GM23338 (cell line): ENCODE measurements around the gene EID2B. TPM values are rescaled to one million over a fixed set of nuclear protein-coding genes. Genes with fewer than 3 reads are reported as not detected.
A peak's percentile ranks its signal among the peaks of the same experiment; 100 is the strongest.

Source experiments
- ATAC-seq: fragments of 200-7000 bp; cut with Tn5 transposase; 3 replicates; pipeline ENCODE4 v1.9.1; 2020
- DNase-seq: peaks from one replicate; pipeline ENCODE4 v3.0.0-alpha.2; 2015; ENCODE audit warnings: low spot score
- H2AFZ ChIP-seq: fragments of 200-600 bp; sonication (generic); 2 replicates; pipeline ENCODE4 v1.8.0; 2016; ENCODE audit warnings: antibody characterized with exemption, mild to moderate bottlenecking, moderate library complexity
- H3F3A ChIP-seq: fragments of 200-600 bp; sonication (generic); replicated peaks from 2 replicates; pipeline ENCODE4 v1.8.0; 2017; ENCODE audit warnings: antibody characterized with exemption, mixed run types, low read depth
- H3K27ac ChIP-seq: fragments of 200-600 bp; sonication (generic); 2 replicates; pipeline ENCODE4 v1.6.1; 2016; ENCODE audit warnings: low read depth
- H3K27me3 ChIP-seq: fragments of 200-600 bp; sonication (generic); 2 replicates; pipeline ENCODE4 v1.8.0; 2016; ENCODE audit warnings: mild to moderate bottlenecking, mixed run types, moderate library complexity; ENCODE audit not compliant: insufficient read depth
- H3K36me3 ChIP-seq: fragments of 200-600 bp; sonication (generic); 2 replicates; pipeline ENCODE4 v1.8.0; 2016; ENCODE audit warnings: mild to moderate bottlenecking; ENCODE audit not compliant: insufficient read depth
- H3K4me1 ChIP-seq: fragments of 200-600 bp; sonication (generic); 2 replicates; pipeline ENCODE4 v1.8.0; 2016; ENCODE audit warnings: mild to moderate bottlenecking, moderate library complexity; ENCODE audit not compliant: insufficient read depth
- H3K4me2 ChIP-seq: fragments of 200-600 bp; sonication (generic); 2 replicates; pipeline ENCODE4 v1.7.1; 2017; ENCODE audit warnings: mixed run types
- H3K4me3 ChIP-seq: fragments of 200-600 bp; sonication (generic); 2 replicates; pipeline ENCODE4 v1.6.1; 2016; ENCODE audit warnings: mixed run types
- H3K79me2 ChIP-seq: fragments of 200-600 bp; sonication (generic); replicated peaks from 2 replicates; pipeline ENCODE4 v1.8.0; 2017; ENCODE audit warnings: mild to moderate bottlenecking; ENCODE audit not compliant: insufficient read depth
- H3K9me2 ChIP-seq: fragments of 200-600 bp; sonication (generic); 2 replicates; pipeline ENCODE4 v1.8.0; 2017; ENCODE audit not compliant: insufficient read depth
- H4K20me1 ChIP-seq: fragments of 200-600 bp; sonication (generic); replicated peaks from 2 replicates; pipeline ENCODE4 v1.8.0; 2017; ENCODE audit warnings: mild to moderate bottlenecking; ENCODE audit not compliant: insufficient read depth
- H3K27ac Mint-ChIP-seq: 2 replicates; pipeline ENCODE4 v1.8.0; 2020; ENCODE audit warnings: inconsistent platforms, mild to moderate bottlenecking, moderate library complexity, mixed read lengths
- H3K27me3 Mint-ChIP-seq: 3 replicates; pipeline ENCODE4 v1.8.0; 2022; ENCODE audit warnings: low read depth, mild to moderate bottlenecking, moderate library complexity, mixed read lengths, inconsistent platforms; ENCODE audit not compliant: insufficient read depth, poor library complexity
- H3K36me3 Mint-ChIP-seq: 3 replicates; pipeline ENCODE4 v1.8.0; 2021; ENCODE audit warnings: low read depth, mild to moderate bottlenecking, inconsistent platforms, moderate library complexity, mixed read lengths
- H3K4me1 Mint-ChIP-seq: 3 replicates; pipeline ENCODE4 v1.8.0; 2020; ENCODE audit warnings: mild to moderate bottlenecking, inconsistent platforms, mixed read lengths
- H3K4me3 Mint-ChIP-seq: 3 replicates; pipeline ENCODE4 v1.8.0; 2021; ENCODE audit warnings: moderate library complexity, mild to moderate bottlenecking, inconsistent platforms, mixed read lengths
- H3K9me3 Mint-ChIP-seq: 3 replicates; pipeline ENCODE4 v1.8.0; 2020; ENCODE audit warnings: moderate library complexity, mild to moderate bottlenecking, inconsistent platforms, mixed read lengths
- CREB1 ChIP-seq: fragments of 250-450 bp; sonication (Bioruptor Pico); IDR thresholded peaks from 2 replicates; pipeline ENCODE4 v1.5.0; 2020; ENCODE audit warnings: low read depth, mild to moderate bottlenecking, moderate library complexity
- ETS1 ChIP-seq: IDR thresholded peaks from 2 replicates; pipeline ENCODE4 v1.6.1; 2016; ENCODE audit warnings: antibody characterized with exemption
- EZH2 ChIP-seq: fragments of 200-600 bp; sonication (generic); IDR thresholded peaks from one replicate; pipeline ENCODE4 v1.8.0; 2017; ENCODE audit warnings: antibody characterized with exemption, mild to moderate bottlenecking, low read depth; ENCODE audit not compliant: unreplicated experiment
- EZH2phosphoT487 ChIP-seq: fragments of 200-600 bp; sonication (generic); IDR thresholded peaks from one replicate; pipeline ENCODE4 v1.8.1; 2018; ENCODE audit warnings: antibody characterized with exemption; ENCODE audit not compliant: unreplicated experiment
- NANOG ChIP-seq: IDR thresholded peaks from 2 replicates; pipeline ENCODE4 v1.6.1; 2016; ENCODE audit warnings: antibody characterized with exemption, borderline replicate concordance
- POLR2AphosphoS5 ChIP-seq: IDR thresholded peaks from 2 replicates; pipeline ENCODE4 v1.6.1; 2016; ENCODE audit warnings: antibody characterized with exemption, low read depth
- REST ChIP-seq: IDR thresholded peaks from one replicate; pipeline ENCODE4 v1.6.1; 2018; ENCODE audit warnings: antibody characterized with exemption; ENCODE audit not compliant: unreplicated experiment
- STAT1 ChIP-seq: IDR thresholded peaks from one replicate; pipeline ENCODE4 v1.6.1; 2016; ENCODE audit warnings: antibody characterized with exemption; ENCODE audit not compliant: unreplicated experiment
- ZNF114 ChIP-seq: fragments of 250-450 bp; sonication (Bioruptor Pico); IDR thresholded peaks from 2 replicates; pipeline ENCODE4 v1.5.0; 2020; ENCODE audit warnings: mild to moderate bottlenecking, moderate library complexity
- ZNF331 ChIP-seq: fragments of 250-450 bp; sonication (Bioruptor Pico); IDR thresholded peaks from 2 replicates; pipeline ENCODE4 v1.5.0; 2020; ENCODE audit warnings: low read depth, mild to moderate bottlenecking, moderate library complexity
- ZNF462 ChIP-seq: fragments of 250-450 bp; sonication (Bioruptor Pico); IDR thresholded peaks from 2 replicates; pipeline ENCODE4 v1.5.0; 2020; ENCODE audit warnings: mild to moderate bottlenecking, moderate library complexity
- polyA plus RNA-seq: library from polyadenylated mRNA; unstranded; fragments of >200 nt; fragmentation: Nextera tagmentation; extraction: Ambion mirVana; gene quantifications from 2 replicates; pipeline ENCODE4 v1.2.1, GENCODE V29; 2016
- total RNA-seq: library from RNA; depleted of rRNA; stranded (reverse); fragments of >200 nt; shearing (Covaris generic); gene quantifications from 2 replicates; pipeline ENCODE4 v1.2.3, GENCODE V29; 2014

EID2B gene
- total and polyA plus RNA-seq, 2 experiments from 2014 or later: 2.5 to 4.6 TPM

- Histone ChIP-seq H3F3A (peaks cover 20% of the 10 kb centered on the region; the same call in 1 of the 2 replicates), H3K36me3 (no peaks in the 10 kb centered on the region), H3K9me2 (0 out of 2 replicates have a peak, but pooled peaks cover 7% of the 10 kb centered on the region), H3K4me2 (peak overlapping the region; percentile 43; the same call in 1 of the 2 replicates), H3K79me2 (no peaks in the 10 kb centered on the region), H3K4me1 (peaks cover 4% of the 10 kb centered on the region), H4K20me1 (no peaks in the 10 kb centered on the region), H2AFZ (no peak overlapping the region), H3K27me3 (peaks cover 83% of the 10 kb centered on the region), H3K27ac (no peak overlapping the region), H3K4me3 (peak overlapping the region; percentile 79; the same call in 1 of the 2 replicates)
- no peak for ATAC-seq
- no peak overlapping the region for H3K27ac Mint-ChIP-seq
- peaks cover 6% of the 10 kb centered on the region for H3K4me1 Mint-ChIP-seq
- TF ChIP-seq REST (no peak), POLR2AphosphoS5 (no peak), EZH2 (no peak), ZNF462 (CRISPR knock-in tag) (no peak), ZNF331 (CRISPR knock-in tag) (no peak), ETS1 (no peak), ZNF114 (no peak), STAT1 (no peak), NANOG (no peak), EZH2phosphoT487 (no peak), CREB1 (no peak)
- DNase-seq: no peak
- peak overlapping the region; percentile 52; the same call in 2 of the 3 replicates for H3K4me3 Mint-ChIP-seq
- H3K36me3 Mint-ChIP-seq: peaks cover 14% of the 10 kb centered on the region
- H3K27me3 Mint-ChIP-seq: peaks cover 75% of the 10 kb centered on the region
- H3K9me3 Mint-ChIP-seq: peaks cover 26% of the 10 kb centered on the region
These were observed 26.1 kb downstream of the EID2B start for GRCh38 chr19:39506598-39506943.
